Activated CD4-positive, alpha-beta memory T cell treated with anti-CD3 and anti-CD28 coated beads for 36 hours (primary cell): ENCODE data around the gene STX1A. TPM values are rescaled to one million over a fixed set of nuclear protein-coding genes. Genes with fewer than 3 reads are reported as not detected.

Experiments
- CTCF ChIA-PET: fragments of 350-600 bp; sonication (Branson Sonifier 250); formaldehyde crosslinking; loops from one replicate; lab custom pipeline; 2021; ENCODE audit warnings: antibody characterized with exemption, inconsistent platforms; lab: Charles Lee
- POLR2A ChIA-PET: fragments of 350-600 bp; sonication (Branson Sonifier 250); formaldehyde crosslinking; loops from one replicate; lab custom pipeline; 2021; ENCODE audit warnings: antibody characterized with exemption; lab: Charles Lee
- DNase-seq: peaks from one replicate; pipeline ENCODE4 v3.0.0-alpha.2; 2020
- H3K27ac Mint-ChIP-seq: one replicate; pipeline ENCODE4 v1.8.0; 2021; ENCODE audit warnings: mixed read lengths
- H3K27me3 Mint-ChIP-seq: one replicate; pipeline ENCODE4 v1.8.0; 2021; ENCODE audit warnings: mixed read lengths
- H3K36me3 Mint-ChIP-seq: one replicate; pipeline ENCODE4 v1.8.0; 2021; ENCODE audit warnings: mixed read lengths
- H3K4me1 Mint-ChIP-seq: one replicate; pipeline ENCODE4 v1.8.0; 2021; ENCODE audit warnings: low read depth, mixed read lengths
- H3K4me3 Mint-ChIP-seq: one replicate; pipeline ENCODE4 v1.8.0; 2021; ENCODE audit warnings: mild to moderate bottlenecking, mixed read lengths
- H3K9me3 Mint-ChIP-seq: one replicate; pipeline ENCODE4 v1.8.0; 2021; ENCODE audit warnings: mixed read lengths
- intact Hi-C: fragments of 100-400 bp; cut with micrococcal nuclease; formaldehyde crosslinking; loops from one replicate; pipeline ENCODE4 v1.15.1; 2023
- total RNA-seq, 2 experiments: library from RNA; stranded (reverse); gene quantifications; one replicate each; pipeline ENCODE4 v1.2.3, GENCODE V29; 2021

The STX1A gene
- total RNA-seq, result 10 to 100 TPM; 31.8 to 39.2 TPM

GRCh38 chr7:73718905-73719805, at the start of gene STX1A:
Gene STX1A, minus strand, starts transcription at chr7:73719669. Its CDS starts 38 bp downstream, at chr7:73719631.
- CTCF ChIA-PET, result interaction anchor here (0.6 to 2.3 kb wide), 3 partner anchors 16 to 112 kb away, joined by 3 to 12 read pairs (median 11); no protein-coding TSS in a partner anchor
- Mint-ChIP-seq H3K4me3 (peak within 1 kb of the TSS; percentile 70), H3K27me3 (no peaks in the 10 kb centered on the region), H3K27ac (peak within 1 kb of the TSS; percentile 62), H3K9me3 (no peaks in the 10 kb centered on the region), H3K4me1 (peaks cover 34% of the 10 kb centered on the region), H3K36me3 (peaks cover 6% of the 10 kb centered on the region)
- intact Hi-C loops, result loop anchor here (1.0 to 5.0 kb wide), 7 partner anchors 15 to 141 kb away; partner anchors contain the start of genes ABHD11, BUD23, DNAJC30 and TBL2
- peak; percentile 81 for DNase-seq
- POLR2A ChIA-PET, result interaction anchor here (0.8 kb wide), 1 partner anchor 57 kb away, joined by 3 read pairs; no protein-coding TSS in a partner anchor

- H3K4me3 Mint-ChIP-seq, result no peak overlapping the region
- no peak overlapping the region for H3K27ac Mint-ChIP-seq
- no peaks in the 10 kb centered on the region for H3K9me3 Mint-ChIP-seq
- H3K27me3 Mint-ChIP-seq, result peaks cover 32% of the 10 kb centered on the region
- no peak for DNase-seq
- POLR2A ChIA-PET, result no interaction called here
- intact Hi-C loops, result no loop called here
- H3K36me3 Mint-ChIP-seq, result no peaks in the 10 kb centered on the region
- CTCF ChIA-PET, result interaction anchor here (0.6 kb wide), 1 partner anchor 257 kb away, joined by 3 read pairs; no protein-coding TSS in a partner anchor
- peaks cover 6% of the 10 kb centered on the region for H3K4me1 Mint-ChIP-seq
These were observed 49.4 kb upstream of the STX1A start for GRCh38 chr7:73768641-73769480.

GRCh38 chr7:73766556-73767229, 47.2 kb upstream of the STX1A start:
- Mint-ChIP-seq H3K4me1 (peaks cover 6% of the 10 kb centered on the region), H3K9me3 (no peaks in the 10 kb centered on the region), H3K4me3 (no peak overlapping the region), H3K27me3 (peaks cover 32% of the 10 kb centered on the region), H3K36me3 (no peaks in the 10 kb centered on the region), H3K27ac (no peak overlapping the region)
- ChIA-PET POLR2A (no interaction called here), CTCF (no interaction called here)
- intact Hi-C loops, result no loop called here
- DNase-seq, result peak; percentile 10

GRCh38 chr7:73762659-73762999, 43.2 kb upstream of the STX1A start:
- DNase-seq, result no peak
- Mint-ChIP-seq H3K4me3 (no peak overlapping the region), H3K9me3 (no peaks in the 10 kb centered on the region), H3K4me1 (peaks cover 4% of the 10 kb centered on the region), H3K27me3 (peaks cover 5% of the 10 kb centered on the region), H3K36me3 (no peaks in the 10 kb centered on the region), H3K27ac (no peak overlapping the region)
- intact Hi-C loops, result no loop called here
- ChIA-PET POLR2A (no interaction called here), CTCF (no interaction called here)

- no peaks in the 10 kb centered on the region for H3K36me3 Mint-ChIP-seq
- H3K4me3 Mint-ChIP-seq, result no peak overlapping the region
- CTCF ChIA-PET, result no interaction called here
- DNase-seq, result no peak
- no peak overlapping the region for H3K27ac Mint-ChIP-seq
- H3K4me1 Mint-ChIP-seq, result peaks cover 4% of the 10 kb centered on the region
- H3K9me3 Mint-ChIP-seq, result no peaks in the 10 kb centered on the region
- H3K27me3 Mint-ChIP-seq, result peaks cover 2% of the 10 kb centered on the region
- POLR2A ChIA-PET, result no interaction called here
- intact Hi-C loops, result no loop called here
These were observed 42.6 kb upstream of the STX1A start for GRCh38 chr7:73761854-73762658.

GRCh38 chr7:73758581-73759138, 39.2 kb upstream of the STX1A start:
- H3K27me3 Mint-ChIP-seq, result no peaks in the 10 kb centered on the region
- DNase-seq, result no peak
- no peaks in the 10 kb centered on the region for H3K9me3 Mint-ChIP-seq
- intact Hi-C loops, result no loop called here
- no peak overlapping the region for H3K4me3 Mint-ChIP-seq
- H3K27ac Mint-ChIP-seq, result no peak overlapping the region
- H3K4me1 Mint-ChIP-seq, result no peaks in the 10 kb centered on the region
- H3K36me3 Mint-ChIP-seq, result no peaks in the 10 kb centered on the region
- CTCF ChIA-PET, result no interaction called here
- POLR2A ChIA-PET, result no interaction called here

GRCh38 chr7:73749931-73750776, 30.7 kb upstream of the STX1A start:
- no peak overlapping the region for H3K27ac Mint-ChIP-seq

GRCh38 chr7:73746378-73746777, 26.9 kb upstream of the STX1A start:
- peaks cover 2% of the 10 kb centered on the region for H3K4me1 Mint-ChIP-seq
- H3K4me3 Mint-ChIP-seq, result no peak overlapping the region
- POLR2A ChIA-PET, result interaction anchor here (0.5 kb wide), 1 partner anchor 76 kb away, joined by 3 read pairs; no protein-coding TSS in a partner anchor
- H3K27me3 Mint-ChIP-seq, result peaks cover 2% of the 10 kb centered on the region
- CTCF ChIA-PET, result interaction anchor here (0.9 kb wide), 1 partner anchor 139 kb away, joined by 3 read pairs; no protein-coding TSS in a partner anchor
- H3K27ac Mint-ChIP-seq, result no peak overlapping the region
- DNase-seq, result no peak
- no peaks in the 10 kb centered on the region for H3K9me3 Mint-ChIP-seq
- intact Hi-C loops, result no loop called here
- no peaks in the 10 kb centered on the region for H3K36me3 Mint-ChIP-seq

More at GRCh38 chr7:73749931-73750776, 30.7 kb upstream of the STX1A start:
- intact Hi-C loops, result no loop called here
- Mint-ChIP-seq H3K9me3 (no peaks in the 10 kb centered on the region), H3K27me3 (peaks cover 6% of the 10 kb centered on the region), H3K4me1 (no peaks in the 10 kb centered on the region), H3K36me3 (no peaks in the 10 kb centered on the region), H3K4me3 (no peak overlapping the region)
- POLR2A ChIA-PET, result no interaction called here
- CTCF ChIA-PET, result no interaction called here
- no peak for DNase-seq

GRCh38 chr7:73742753-73743641, 23.5 kb upstream of the STX1A start:
- CTCF ChIA-PET, result interaction anchor here (1.7 kb wide), 1 partner anchor 9 kb away, joined by 5 read pairs; no protein-coding TSS in a partner anchor
- intact Hi-C loops, result no loop called here
- H3K9me3 Mint-ChIP-seq, result no peaks in the 10 kb centered on the region
- peaks cover 1% of the 10 kb centered on the region for H3K36me3 Mint-ChIP-seq
- H3K27ac Mint-ChIP-seq, result no peak overlapping the region
- DNase-seq, result no peak
- POLR2A ChIA-PET, result no interaction called here
- no peak overlapping the region for H3K4me3 Mint-ChIP-seq
- peaks cover 2% of the 10 kb centered on the region for H3K4me1 Mint-ChIP-seq
- no peaks in the 10 kb centered on the region for H3K27me3 Mint-ChIP-seq
